Effector memory CD8-positive, alpha-beta T cell (primary cell): ENCODE data around the gene RXFP3.

Source experiments
- ATAC-seq: fragments of 150-1000 bp; cut with Tn5 transposase; replicated peaks from 2 replicates; pipeline ENCODE4 v1.10.0; 2021; ENCODE audit warnings: mild to moderate bottlenecking, moderate library complexity
- DNase-seq, 3 experiments: peaks; one replicate each; pipeline ENCODE4 v3.0.0; 2021
- H3K27ac Mint-ChIP-seq, 2 donors: one replicate each; pipeline ENCODE4 v1.8.0; 2022; ENCODE audit warnings: mild to moderate bottlenecking in 2 of 2, mixed read lengths in 2 of 2, moderate library complexity in 2 of 2
- H3K27me3 Mint-ChIP-seq, 2 donors: one replicate each; pipeline ENCODE4 v1.8.0; 2022; ENCODE audit warnings: mixed read lengths in 2 of 2
- H3K36me3 Mint-ChIP-seq: one replicate; pipeline ENCODE4 v1.8.0; 2022; ENCODE audit warnings: mild to moderate bottlenecking, moderate library complexity, mixed read lengths; ENCODE audit not compliant: insufficient read depth
- H3K4me1 Mint-ChIP-seq, 2 donors: one replicate each; pipeline ENCODE4 v1.8.0; 2022; ENCODE audit warnings: low read depth in 2 of 2, mixed read lengths in 2 of 2
- H3K4me3 Mint-ChIP-seq, 2 donors: one replicate each; pipeline ENCODE4 v1.8.0; 2022; ENCODE audit warnings: mild to moderate bottlenecking in 2 of 2, mixed read lengths in 2 of 2, moderate library complexity in 2 of 2
- H3K9me3 Mint-ChIP-seq, 2 donors: one replicate each; pipeline ENCODE4 v1.8.0; 2022; ENCODE audit warnings: mixed read lengths in 2 of 2

RXFP3 gene

GRCh38 chr5:33976307-33976706 lies 40.1 kb downstream of the RXFP3 start:
- peaks cover 11 to 35% of the 10 kb centered on the region in 2 donors for H3K27me3 Mint-ChIP-seq
- H3K36me3 Mint-ChIP-seq = no peaks in the 10 kb centered on the region
- no peaks in the 10 kb centered on the region for H3K9me3 Mint-ChIP-seq
- ATAC-seq (no peak), DNase-seq (no peak)
- no peak overlapping the region for H3K27ac Mint-ChIP-seq
- no peaks in the 10 kb centered on the region for H3K4me1 Mint-ChIP-seq
- no peak overlapping the region for H3K4me3 Mint-ChIP-seq

GRCh38 chr5:33978306-33978705 lies 42.1 kb downstream of the RXFP3 start:
- Mint-ChIP-seq H3K4me3 (no peak overlapping the region), H3K9me3 (no peaks in the 10 kb centered on the region), H3K27me3 (peaks cover 11 to 28% of the 10 kb centered on the region in 2 donors), H3K36me3 (no peaks in the 10 kb centered on the region), H3K4me1 (no peaks in the 10 kb centered on the region), H3K27ac (no peak overlapping the region)
- ATAC-seq (no peak), DNase-seq (no peak)

- no peak for ATAC-seq
- no peak overlapping the region for H3K4me3 Mint-ChIP-seq
- DNase-seq = no peak
- H3K27ac Mint-ChIP-seq = no peak overlapping the region
- no peaks in the 10 kb centered on the region for H3K4me1 Mint-ChIP-seq
- H3K27me3 Mint-ChIP-seq = peaks cover 3 to 15% of the 10 kb centered on the region in 2 donors
- H3K9me3 Mint-ChIP-seq = no peaks in the 10 kb centered on the region
- H3K36me3 Mint-ChIP-seq = no peaks in the 10 kb centered on the region
Observed at GRCh38 chr5:33980030-33980429, 43.8 kb downstream of the RXFP3 start.

- Mint-ChIP-seq H3K27ac (no peak overlapping the region), H3K4me1 (no peaks in the 10 kb centered on the region), H3K4me3 (no peak overlapping the region), H3K9me3 (no peaks in the 10 kb centered on the region), H3K27me3 (peaks cover 0 to 8% of the 10 kb centered on the region in 2 donors), H3K36me3 (no peaks in the 10 kb centered on the region)
- DNase-seq = no peak
- no peak for ATAC-seq
Observed at GRCh38 chr5:33981408-33982162, 45.4 kb downstream of the RXFP3 start.

GRCh38 chr5:33984178-33984577 lies 48.0 kb downstream of the RXFP3 start:
- H3K4me3 Mint-ChIP-seq = no peak overlapping the region
- no peak overlapping the region for H3K27ac Mint-ChIP-seq
- DNase-seq (no peak), ATAC-seq (no peak)
- no peaks in the 10 kb centered on the region for H3K4me1 Mint-ChIP-seq
- H3K36me3 Mint-ChIP-seq = peaks cover 6% of the 10 kb centered on the region
- no peaks in the 10 kb centered on the region for H3K27me3 Mint-ChIP-seq
- H3K9me3 Mint-ChIP-seq = no peaks in the 10 kb centered on the region

- Mint-ChIP-seq H3K4me3 (no peak within 1 kb of the TSS), H3K9me3 (no peaks in the 10 kb centered on the region), H3K27ac (no peak within 1 kb of the TSS), H3K36me3 (peaks cover 9% of the 10 kb centered on the region), H3K27me3 (no peaks in the 10 kb centered on the region), H3K4me1 (no peaks in the 10 kb centered on the region)
- ATAC-seq (no peak), DNase-seq (no peak)
Observed at GRCh38 chr5:33984671-33985124, 48.5 kb downstream of the RXFP3 start, which contains the start of gene SLC45A2. SLC45A2 (minus strand) TSS chr5:33984693; CDS start chr5:33984583, 110 bp downstream.

GRCh38 chr5:33985447-33985846 lies 49.3 kb downstream of the RXFP3 start:
- no peak for ATAC-seq
- Mint-ChIP-seq H3K9me3 (no peaks in the 10 kb centered on the region), H3K4me3 (no peak overlapping the region), H3K36me3 (peaks cover 9% of the 10 kb centered on the region), H3K4me1 (no peaks in the 10 kb centered on the region), H3K27me3 (no peaks in the 10 kb centered on the region), H3K27ac (no peak overlapping the region)
- DNase-seq = no peak
